Epithelial cell of esophagus (primary cell): ENCODE results near the gene TPK1.

Experiments
- DNase-seq: peaks from one replicate; pipeline ENCODE4 v3.0.0; 2010; ENCODE audit warnings: low read depth
- H3K4me3 ChIP-seq: 2 replicates; pipeline ENCODE4 v1.5.1; 2011; ENCODE audit warnings: mild to moderate bottlenecking, low read length, control low read depth
- CTCF ChIP-seq: IDR thresholded peaks from 2 replicates; pipeline ENCODE4 v1.5.1; 2011; ENCODE audit warnings: low read depth, mild to moderate bottlenecking, low read length, control low read depth, inconsistent platforms; ENCODE audit not compliant: insufficient read depth; ENCODE audit errors: missing control alignments

The TPK1 gene

GRCh38 chr7:144842377-144842851, 6.6 kb upstream of the TPK1 start:
- no peak for TF ChIP-seq CTCF
- H3K4me3 ChIP-seq, result no peak overlapping the region
- DNase-seq, result peak; percentile 91

- no peak for TF ChIP-seq CTCF
- H3K4me3 ChIP-seq, result no peak overlapping the region
- DNase-seq, result no peak
Observed at GRCh38 chr7:144836545-144836842, 641 bp upstream of the TPK1 start.

- peak overlapping the region; percentile 70 for H3K4me3 ChIP-seq
- no peak for TF ChIP-seq CTCF
- DNase-seq, result peak; percentile 51
Observed at GRCh38 chr7:144835155-144835611, 670 bp downstream of the TPK1 start.

GRCh38 chr7:144834641-144835144, 1.2 kb downstream of the TPK1 start:
- H3K4me3 ChIP-seq, result peak overlapping the region; percentile 70
- no peak for TF ChIP-seq CTCF
- DNase-seq, result no peak

- TF ChIP-seq CTCF, result no peak
- DNase-seq, result peak; percentile 28
- no peak overlapping the region for H3K4me3 ChIP-seq
Observed at GRCh38 chr7:144830811-144831210, 5.0 kb downstream of the TPK1 start.

GRCh38 chr7:144830024-144830785, 5.6 kb downstream of the TPK1 start:
- no peak for TF ChIP-seq CTCF
- no peak overlapping the region for H3K4me3 ChIP-seq
- no peak for DNase-seq

- no peak for DNase-seq
- no peak for TF ChIP-seq CTCF
- H3K4me3 ChIP-seq, result no peak overlapping the region
Observed at GRCh38 chr7:144827621-144828020, 8.2 kb downstream of the TPK1 start.
